Inferior parietal cortex (tissue), 1 donor: ENCODE measurements around the gene CACNA2D3.

Experiments used
- DNase-seq: peaks from one replicate; pipeline ENCODE4 v3.0.0-alpha.2; 2016; ENCODE audit errors: extremely low spot score

CACNA2D3 gene

GRCh38 chr3:55007971-55008370 is 885.6 kb downstream of the CACNA2D3 start:
- no peak for DNase-seq

- DNase-seq, result no peak
These were observed 887.0 kb downstream of the CACNA2D3 start for GRCh38 chr3:55009372-55009771.

- DNase-seq, result no peak
These were observed 889.7 kb downstream of the CACNA2D3 start for GRCh38 chr3:55012091-55012490.

- peak; percentile 9 for DNase-seq
These were observed 891.0 kb downstream of the CACNA2D3 start for GRCh38 chr3:55013145-55013925.

- DNase-seq, result no peak
These were observed 891.7 kb downstream of the CACNA2D3 start for GRCh38 chr3:55014081-55014480.

- no peak for DNase-seq
These were observed 892.6 kb downstream of the CACNA2D3 start for GRCh38 chr3:55014906-55015305.

- no peak for DNase-seq
These were observed 895.5 kb downstream of the CACNA2D3 start for GRCh38 chr3:55017876-55018275.

- DNase-seq, result no peak
These were observed 908.6 kb downstream of the CACNA2D3 start for GRCh38 chr3:55030938-55031337.

- no peak for DNase-seq
These were observed 914.7 kb downstream of the CACNA2D3 start for GRCh38 chr3:55036883-55037577.

GRCh38 chr3:55042591-55042990 is 920.2 kb downstream of the CACNA2D3 start:
- no peak for DNase-seq

GRCh38 chr3:55044486-55044885 is 922.1 kb downstream of the CACNA2D3 start:
- no peak for DNase-seq

- no peak for DNase-seq
These were observed 936.8 kb downstream of the CACNA2D3 start for GRCh38 chr3:55059027-55059629.

- no peak for DNase-seq
These were observed 938.8 kb downstream of the CACNA2D3 start for GRCh38 chr3:55060896-55061719.

- no peak for DNase-seq
These were observed 939.3 kb downstream of the CACNA2D3 start for GRCh38 chr3:55061720-55062034.

- DNase-seq, result no peak
These were observed 941.8 kb downstream of the CACNA2D3 start for GRCh38 chr3:55064164-55064563.

GRCh38 chr3:55065331-55065730 is 943.0 kb downstream of the CACNA2D3 start:
- DNase-seq, result no peak

GRCh38 chr3:55066551-55067047 is 944.2 kb downstream of the CACNA2D3 start:
- DNase-seq, result no peak

- DNase-seq, result no peak
These were observed 947.6 kb downstream of the CACNA2D3 start for GRCh38 chr3:55069950-55070349.

GRCh38 chr3:55074796-55075195 is 952.4 kb downstream of the CACNA2D3 start:
- no peak for DNase-seq

GRCh38 chr3:55075846-55076245 is 953.5 kb downstream of the CACNA2D3 start:
- DNase-seq, result no peak

GRCh38 chr3:55077726-55078125 is 955.4 kb downstream of the CACNA2D3 start:
- DNase-seq, result no peak

- DNase-seq, result no peak
These were observed 956.5 kb downstream of the CACNA2D3 start for GRCh38 chr3:55078876-55079275.
